ENCODE data around the gene RDH13.
"Not testable (repeated sequence)": the region's sequence is repeated elsewhere in the genome, so short reads cannot be mapped to it uniquely, and the experiment has no call there.

RDH13 gene, protein sequence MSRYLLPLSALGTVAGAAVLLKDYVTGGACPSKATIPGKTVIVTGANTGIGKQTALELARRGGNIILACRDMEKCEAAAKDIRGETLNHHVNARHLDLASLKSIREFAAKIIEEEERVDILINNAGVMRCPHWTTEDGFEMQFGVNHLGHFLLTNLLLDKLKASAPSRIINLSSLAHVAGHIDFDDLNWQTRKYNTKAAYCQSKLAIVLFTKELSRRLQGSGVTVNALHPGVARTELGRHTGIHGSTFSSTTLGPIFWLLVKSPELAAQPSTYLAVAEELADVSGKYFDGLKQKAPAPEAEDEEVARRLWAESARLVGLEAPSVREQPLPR

DNA sequence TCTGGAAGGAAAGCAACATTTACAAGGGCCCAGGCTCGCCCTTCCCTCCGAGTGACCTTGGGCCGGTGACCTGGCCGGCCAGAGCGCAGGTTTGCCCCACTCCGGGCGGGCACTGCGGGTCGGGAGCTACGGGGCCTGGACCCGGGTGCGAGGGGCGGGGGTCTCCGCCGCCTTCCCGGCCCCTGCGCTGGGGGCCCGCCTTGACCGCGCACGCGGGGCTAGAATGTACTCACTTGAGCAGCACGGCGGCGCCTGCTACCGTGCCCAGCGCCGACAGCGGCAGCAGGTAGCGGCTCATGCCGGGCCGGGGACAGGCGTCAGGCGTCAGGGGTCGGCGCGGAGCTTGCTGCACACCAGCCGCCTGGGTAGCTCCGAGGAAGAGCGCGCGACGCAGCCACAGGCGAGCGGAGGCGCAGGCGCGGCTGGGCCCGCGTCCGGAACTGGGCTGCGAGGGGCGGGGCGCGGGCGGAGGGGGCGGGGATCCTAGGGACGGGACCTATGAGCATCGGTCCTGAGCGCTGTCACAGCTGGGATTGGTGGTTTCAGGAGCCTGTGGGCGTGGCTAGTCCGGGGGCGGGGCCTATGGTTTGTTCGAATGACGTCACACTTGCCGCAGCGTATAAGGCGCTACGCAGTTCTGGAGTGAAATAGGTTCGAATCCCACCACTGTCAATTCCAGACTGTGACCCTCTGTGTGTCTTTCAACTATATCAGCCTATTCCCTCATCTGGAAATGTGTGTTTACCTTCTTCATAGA is at the start of gene RDH13:
TSS of gene RDH13 (minus strand) at position 414 of the 757 bp plus-strand sequence. CDS start at position 298, 116 bp downstream.
- peak; percentile 95 to 100 for DNase-seq (ENCODE audit: low read depth in 1 of 2, low spot score in 1 of 2)

DNA sequence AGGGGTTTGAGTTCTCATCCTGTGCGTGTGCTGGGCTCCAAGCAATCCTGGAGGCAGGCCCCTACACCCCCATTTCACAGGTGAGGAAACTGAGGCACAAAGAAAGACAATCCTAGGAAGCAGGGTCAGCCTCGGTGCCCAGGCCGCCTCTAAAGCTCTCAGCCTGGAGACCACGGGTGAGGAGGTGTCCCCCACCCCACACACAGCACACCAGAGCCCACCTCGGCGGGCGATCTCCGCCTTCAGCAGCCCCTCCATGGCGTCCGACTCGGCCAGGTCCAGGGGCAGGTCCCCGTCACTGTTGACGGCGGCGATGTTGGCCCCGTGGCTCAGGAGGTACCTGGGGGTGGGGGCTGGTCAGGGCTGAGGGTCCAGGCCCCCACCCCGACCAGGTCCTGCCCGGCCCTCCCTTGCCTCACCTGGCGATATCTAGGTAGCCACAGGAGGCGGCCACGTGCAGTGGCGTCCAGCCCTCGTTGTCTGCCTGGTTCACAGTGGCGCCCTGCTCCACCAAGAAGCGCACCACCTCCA is 49.4 kb upstream of the RDH13 start:
- no peak for DNase-seq (ENCODE audit: low read depth in 1 of 2, low spot score in 1 of 2)

DNA sequence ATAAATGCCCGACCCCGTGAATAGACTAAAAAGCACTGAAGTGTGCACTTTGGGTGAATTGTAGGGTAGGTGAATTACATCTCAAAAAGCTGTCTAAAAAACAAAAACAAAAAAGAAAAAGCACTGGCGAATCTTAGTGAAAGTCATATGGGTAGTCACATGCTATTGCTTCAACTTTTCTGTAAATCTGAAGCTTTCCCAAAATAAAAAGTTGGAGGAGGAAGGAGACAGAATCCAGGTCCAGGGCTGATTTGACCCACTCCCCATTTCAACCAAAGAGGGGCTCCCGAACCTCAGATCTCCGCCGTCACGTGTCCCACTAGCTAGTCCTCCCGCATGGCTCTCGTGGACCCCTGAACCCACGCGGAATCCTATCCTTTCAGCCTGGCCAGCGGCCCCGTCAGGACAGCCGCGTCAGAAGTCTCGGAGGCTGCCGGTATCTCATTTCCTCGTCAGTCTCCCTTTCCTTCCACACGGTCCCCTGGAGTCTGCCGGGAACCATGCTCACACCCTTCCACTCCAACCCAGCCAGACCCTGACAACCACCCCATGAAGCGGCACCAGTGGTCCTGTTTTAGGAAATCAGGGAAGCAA is 48.4 kb upstream of the RDH13 start:
- DNase-seq (ENCODE audit: low read depth in 1 of 2, low spot score in 1 of 2): no peak

DNA sequence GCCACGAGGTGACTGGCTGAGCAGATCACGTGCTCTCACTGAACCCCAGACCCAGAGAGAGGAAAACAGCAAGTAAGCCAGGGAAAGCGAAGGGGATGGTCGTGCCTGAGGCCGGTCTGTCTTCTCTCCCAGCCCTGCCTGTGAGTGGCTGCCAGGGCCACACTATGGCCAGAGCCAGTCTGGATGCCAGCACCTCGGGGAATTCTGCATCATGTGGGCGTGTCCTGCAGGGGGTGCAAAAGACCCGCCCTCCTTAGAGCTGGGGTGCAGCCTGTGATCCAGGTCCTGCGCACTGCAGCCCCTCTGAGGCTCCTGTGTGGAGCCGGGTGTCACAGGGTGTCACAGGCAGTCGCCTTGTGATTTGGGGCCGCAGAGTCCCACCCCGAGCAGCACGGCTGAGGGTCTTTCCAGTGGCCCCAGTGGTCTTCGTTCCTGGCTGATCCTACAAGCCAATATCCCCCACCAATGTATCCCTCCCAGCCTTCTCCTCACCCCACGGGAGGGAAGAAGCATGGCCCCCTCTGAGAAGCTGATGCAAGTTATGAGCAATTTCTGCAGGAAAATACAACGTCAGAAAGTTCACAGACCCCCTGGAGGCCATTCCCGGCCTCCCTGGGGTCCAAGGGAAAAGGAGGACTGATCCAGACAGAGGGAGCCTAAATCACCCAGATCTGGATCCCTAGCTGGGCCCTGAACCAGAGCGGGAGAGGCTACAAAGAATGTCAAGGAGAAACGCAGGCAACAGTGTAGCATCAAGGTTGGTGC is 46.8 kb upstream of the RDH13 start:
- DNase-seq (ENCODE audit: low read depth in 1 of 2, low spot score in 1 of 2): no peak

DNA sequence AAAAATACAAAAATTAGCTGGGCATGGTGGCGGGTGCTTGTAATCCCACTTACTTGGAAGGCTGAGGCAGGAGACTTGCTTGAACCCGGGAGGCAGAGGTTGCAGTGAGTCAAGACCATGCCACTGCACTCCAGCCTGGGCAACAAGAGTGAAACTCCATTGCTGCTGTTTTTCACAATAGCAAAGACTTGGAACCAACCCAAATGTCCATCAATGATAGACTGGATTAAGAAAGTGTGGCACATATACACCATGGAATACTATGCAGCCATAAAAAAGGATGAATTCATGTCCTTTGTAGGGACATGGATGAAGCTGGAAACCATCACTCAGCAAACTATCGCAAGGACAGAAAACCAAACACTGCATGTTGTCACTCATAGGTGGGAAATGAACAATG is 44.3 kb upstream of the RDH13 start:
- not testable (repeated sequence) for DNase-seq (ENCODE audit: low read depth in 1 of 2, low spot score in 1 of 2)

DNA sequence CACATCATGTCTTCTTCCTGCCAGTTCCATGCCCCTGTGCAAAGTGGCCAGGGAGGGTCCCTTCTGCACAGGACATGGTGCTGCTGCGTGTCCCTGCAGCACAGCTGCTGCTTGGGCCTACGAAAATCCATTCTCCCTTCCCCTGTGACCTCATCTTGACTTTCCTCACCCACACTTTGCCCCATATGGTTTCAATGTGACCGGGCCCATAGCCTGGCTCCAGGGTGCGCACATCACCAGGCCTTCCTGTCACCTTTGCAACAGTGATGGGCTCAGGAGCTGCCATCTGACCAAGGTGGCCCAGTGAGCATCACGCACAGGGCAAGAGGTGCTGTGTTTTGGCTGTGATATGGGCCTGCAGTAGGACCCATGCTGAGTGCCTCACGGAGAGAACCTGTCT is 43.6 kb upstream of the RDH13 start:
- no peak for DNase-seq (ENCODE audit: low read depth in 1 of 2, low spot score in 1 of 2)

DNA sequence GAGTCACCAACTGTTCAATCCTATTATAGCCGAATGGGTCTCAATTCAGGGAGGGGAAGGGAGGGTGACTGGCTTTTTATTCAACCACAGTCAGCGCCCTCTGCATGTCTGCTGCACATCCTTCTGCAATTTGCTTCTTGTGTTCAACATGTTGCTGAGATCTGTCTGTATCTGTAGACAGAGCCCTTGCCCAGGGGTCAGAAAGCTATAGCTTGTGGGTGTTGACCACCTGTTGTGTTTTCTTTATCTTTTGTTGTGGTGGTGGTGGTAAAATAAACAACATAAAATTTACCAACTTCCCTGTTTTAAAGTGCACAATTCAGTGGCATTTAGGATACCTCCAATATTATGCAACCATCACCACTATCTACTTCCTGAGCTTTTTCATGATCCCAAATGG is 42.3 kb upstream of the RDH13 start:
- no peak for DNase-seq (ENCODE audit: low read depth in 1 of 2, low spot score in 1 of 2)

DNA sequence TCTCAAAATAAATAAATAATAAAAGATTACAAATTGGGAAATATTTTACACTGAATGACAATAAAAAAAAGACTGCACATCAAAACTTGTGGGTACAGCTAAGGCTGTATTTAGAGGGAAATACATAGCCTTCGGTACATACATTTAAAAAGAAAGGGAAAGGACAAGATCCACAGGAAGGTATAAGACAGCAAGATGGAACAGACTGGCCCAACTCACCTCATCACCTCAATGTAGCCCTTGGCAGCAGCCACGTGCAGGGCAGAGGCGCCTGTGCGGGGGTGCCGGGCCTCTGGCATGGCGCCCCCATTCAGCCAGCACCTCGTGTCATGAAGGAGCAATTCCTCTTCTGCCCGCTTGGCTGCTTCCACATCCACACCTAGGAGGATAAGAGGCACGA is 40.2 kb upstream of the RDH13 start:
- DNase-seq (ENCODE audit: low read depth in 1 of 2, low spot score in 1 of 2): no peak

DNA sequence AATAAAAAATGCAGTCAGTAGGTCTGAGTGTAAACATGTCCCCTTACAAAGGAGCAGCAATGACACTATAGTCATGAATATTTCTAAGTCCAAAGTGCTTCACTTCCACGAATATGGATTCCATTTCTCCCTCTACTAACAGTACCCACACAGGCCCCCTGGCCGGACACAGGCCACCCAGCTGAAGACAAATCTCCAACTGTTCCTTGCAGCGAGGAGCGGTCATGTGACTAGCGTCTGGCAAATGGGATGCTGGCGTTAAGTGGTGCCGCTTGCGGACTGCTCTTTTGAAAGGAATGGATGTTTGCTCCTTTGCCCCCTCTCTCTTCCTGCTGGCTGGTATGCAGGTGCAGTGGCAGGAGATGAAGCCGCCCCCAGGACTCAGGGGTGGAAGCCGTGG is 38.3 kb upstream of the RDH13 start:
- DNase-seq (ENCODE audit: low read depth in 1 of 2, low spot score in 1 of 2): no peak

DNA sequence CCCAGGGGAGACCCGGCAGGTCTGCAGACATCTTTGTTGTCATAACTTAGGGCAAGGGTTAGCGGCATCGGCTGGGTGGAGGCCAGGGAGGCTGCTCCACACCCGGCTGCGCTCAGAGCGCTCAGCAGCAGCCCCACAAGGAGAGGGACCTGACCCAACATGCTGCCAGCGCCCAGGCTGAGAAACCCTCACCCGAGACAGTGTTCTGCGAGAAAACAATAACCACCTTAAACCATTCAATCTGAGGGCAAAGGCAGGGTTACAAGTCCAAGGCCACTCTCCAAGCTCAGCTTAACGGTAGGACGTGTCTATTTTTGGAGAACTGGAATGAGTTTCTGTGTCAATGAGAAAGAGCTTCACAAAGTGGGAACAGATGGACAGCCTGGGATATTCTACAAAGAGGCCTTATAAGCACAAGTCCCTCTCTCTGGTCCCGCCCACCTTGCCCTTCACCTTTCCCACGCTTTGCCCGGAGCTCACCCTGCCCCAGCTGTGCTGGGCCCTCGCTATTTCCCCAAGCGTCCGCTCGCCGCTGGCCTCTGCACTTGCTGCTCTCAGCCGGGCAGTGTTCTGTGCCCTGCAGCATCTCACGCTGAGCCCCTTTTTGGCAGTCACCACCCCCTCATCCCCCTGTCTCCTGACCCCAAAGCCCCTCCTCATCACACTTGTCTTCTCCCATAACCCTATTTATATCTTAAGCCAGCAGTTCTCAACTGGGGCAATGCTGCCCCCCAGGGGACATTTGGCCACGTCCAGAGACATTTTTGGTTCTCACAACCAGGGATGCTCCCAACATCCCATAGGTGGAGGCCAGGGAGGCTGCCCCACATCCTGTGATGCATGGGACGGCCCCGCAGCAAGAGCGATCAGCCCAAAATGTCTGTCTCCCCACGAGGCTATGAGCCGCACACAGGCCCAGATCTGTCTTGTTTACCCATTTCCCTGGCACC is 36.9 kb upstream of the RDH13 start:
- no peak for DNase-seq (ENCODE audit: low read depth in 1 of 2, low spot score in 1 of 2)

DNA sequence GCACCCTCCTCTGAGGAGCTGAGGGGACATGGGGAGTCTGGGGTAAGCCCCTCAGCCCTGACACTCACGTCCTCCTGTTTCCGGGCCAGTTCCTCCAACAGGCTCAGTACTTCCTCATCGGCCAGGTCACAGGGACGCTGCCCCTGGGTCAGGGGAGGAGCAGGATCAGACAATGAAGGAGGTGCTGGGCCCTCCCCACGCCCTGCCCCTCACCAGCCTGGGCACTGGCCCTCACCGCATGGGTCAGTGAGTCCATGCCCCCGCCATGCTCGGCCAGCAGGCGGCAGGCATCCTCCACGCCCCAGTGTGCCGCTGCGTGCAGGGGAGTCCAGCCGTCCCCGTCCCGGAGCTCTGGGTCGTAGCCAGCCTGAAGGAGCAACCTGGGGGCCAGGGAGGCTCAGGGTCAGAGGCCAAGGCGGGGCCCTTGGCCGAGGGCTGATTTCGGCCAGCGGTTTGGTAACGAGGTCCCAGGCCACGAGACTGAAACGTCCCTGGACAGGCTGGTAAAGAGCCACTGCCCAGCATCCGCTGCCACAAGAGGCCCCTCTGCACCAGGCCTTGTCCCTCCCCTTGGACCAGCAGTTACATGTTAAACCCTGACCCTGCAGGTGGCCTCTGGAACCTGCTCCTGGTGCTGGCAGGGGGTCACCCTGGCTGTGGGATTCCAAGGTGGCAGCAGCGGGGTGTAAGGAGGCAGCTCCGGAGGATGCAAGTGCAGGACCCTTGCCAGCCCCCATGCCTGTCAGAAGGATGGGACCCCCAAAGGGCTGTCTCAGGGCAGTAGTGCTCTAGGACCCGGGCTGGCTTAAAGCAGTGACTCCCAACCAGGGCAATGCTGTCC is 36.0 kb upstream of the RDH13 start:
- DNase-seq (ENCODE audit: low read depth in 1 of 2, low spot score in 1 of 2): no peak

DNA sequence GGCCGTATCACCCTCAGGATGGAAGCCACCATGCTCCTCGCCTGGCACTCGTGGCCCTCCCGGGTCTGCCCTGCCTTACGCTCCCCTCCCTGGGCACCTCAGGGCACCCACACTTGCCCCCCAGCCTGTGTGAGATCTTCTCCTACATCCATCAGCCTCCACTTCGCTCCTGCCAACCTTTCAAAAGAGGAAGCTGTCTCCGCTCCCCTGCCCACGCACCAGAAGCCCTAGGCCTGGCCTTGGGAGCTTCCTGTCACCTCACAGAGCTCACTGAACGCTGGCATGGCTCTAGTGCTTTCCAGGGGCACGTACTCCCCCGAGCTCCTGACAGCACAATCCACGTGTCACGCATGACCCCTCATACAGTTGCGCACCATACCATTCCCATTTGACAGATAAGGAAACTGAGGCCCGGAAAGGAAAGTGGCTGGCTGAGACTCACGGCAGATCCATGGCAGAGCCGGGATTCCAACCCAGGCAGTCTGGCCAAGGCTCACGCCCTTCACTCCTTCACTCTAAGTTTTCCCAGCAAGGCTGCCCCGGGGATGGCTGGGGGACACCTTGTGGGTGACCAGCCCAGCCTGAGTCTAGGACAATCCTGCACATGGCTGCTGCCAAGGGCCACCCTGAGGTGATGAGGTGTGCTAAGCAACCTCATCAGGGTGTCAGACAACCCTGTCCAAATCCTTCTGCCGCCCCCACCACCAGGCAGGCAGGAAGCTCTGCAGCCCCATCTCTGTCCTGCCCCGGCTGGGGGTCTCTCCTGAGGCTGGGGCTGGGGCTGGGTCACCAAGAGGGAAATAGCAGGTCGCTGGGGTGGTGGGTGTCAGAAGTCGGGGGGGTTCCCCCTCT is 35.1 kb upstream of the RDH13 start:
- DNase-seq (ENCODE audit: low read depth in 1 of 2, low spot score in 1 of 2): no peak

DNA sequence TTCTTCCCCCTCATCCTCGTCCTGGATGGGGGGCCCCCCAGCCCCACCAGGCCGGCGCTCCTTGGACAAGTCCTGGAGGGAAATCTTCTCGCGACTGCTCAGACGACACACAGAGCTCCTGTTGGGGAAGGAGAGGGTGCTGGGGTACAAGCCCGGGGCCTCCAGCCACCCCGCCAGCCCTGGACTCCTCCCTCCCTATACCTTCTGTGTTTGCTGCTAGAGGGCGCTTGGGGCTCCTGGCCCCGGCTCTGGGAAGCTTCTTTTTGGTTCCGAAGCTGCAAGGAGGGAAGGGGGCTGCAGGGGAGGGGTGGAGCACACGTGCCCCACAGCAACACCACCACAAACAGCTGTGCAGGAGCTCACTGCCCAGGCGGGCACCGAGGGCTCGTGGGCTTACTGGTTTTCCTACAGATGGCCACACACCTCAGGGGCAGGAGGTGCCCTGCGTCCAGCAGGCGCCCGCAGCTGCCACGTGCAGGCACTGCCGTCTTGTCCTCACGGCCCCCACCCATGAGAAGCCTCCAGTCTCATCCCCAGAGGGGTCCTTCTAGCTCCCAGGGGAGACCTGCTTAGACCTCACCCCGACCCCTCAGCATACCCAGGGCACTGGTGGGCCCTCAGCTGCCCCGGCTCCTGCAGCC is 33.2 kb upstream of the RDH13 start:
- DNase-seq (ENCODE audit: low read depth in 1 of 2, low spot score in 1 of 2): no peak

DNA sequence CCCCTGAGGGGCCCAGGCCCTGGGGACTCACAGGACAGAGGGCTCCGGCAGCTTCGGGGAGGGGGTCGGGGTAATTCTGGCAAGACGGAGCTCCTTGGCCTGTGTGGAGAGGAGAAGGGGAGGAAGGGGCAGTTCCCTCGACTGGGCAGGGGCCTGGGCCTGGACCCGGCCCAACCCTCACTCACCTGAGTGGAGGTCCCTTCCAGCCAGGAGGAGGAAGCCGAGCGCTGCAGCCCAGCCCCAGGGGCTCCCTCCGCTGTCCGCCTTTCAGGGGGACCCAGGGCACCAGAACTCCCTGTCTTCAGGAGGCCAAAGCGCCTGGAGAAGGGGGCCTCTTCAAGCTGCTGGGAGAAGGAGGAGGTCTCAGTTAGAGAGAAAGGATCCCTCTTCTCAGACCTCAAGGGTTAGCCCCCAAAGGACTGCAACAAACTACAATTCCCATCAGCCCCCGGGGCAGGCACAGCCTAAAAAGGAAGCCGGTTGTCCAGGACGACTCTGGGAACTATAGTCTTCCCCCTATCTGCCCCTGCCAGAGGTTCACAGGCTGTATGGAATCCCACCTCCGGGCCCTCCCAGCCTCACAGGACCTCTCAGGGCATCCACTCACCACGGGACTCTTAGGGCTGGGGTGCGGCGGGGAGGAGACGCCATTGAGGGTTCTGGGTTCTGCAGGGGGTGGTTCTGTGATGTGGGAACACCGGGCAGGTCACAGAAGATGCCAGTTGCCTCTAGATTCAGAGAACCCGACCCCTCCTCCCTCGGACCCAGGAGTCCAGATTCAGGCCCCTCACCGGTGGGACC is 32.5 kb upstream of the RDH13 start:
- no peak for DNase-seq (ENCODE audit: low read depth in 1 of 2, low spot score in 1 of 2)

DNA sequence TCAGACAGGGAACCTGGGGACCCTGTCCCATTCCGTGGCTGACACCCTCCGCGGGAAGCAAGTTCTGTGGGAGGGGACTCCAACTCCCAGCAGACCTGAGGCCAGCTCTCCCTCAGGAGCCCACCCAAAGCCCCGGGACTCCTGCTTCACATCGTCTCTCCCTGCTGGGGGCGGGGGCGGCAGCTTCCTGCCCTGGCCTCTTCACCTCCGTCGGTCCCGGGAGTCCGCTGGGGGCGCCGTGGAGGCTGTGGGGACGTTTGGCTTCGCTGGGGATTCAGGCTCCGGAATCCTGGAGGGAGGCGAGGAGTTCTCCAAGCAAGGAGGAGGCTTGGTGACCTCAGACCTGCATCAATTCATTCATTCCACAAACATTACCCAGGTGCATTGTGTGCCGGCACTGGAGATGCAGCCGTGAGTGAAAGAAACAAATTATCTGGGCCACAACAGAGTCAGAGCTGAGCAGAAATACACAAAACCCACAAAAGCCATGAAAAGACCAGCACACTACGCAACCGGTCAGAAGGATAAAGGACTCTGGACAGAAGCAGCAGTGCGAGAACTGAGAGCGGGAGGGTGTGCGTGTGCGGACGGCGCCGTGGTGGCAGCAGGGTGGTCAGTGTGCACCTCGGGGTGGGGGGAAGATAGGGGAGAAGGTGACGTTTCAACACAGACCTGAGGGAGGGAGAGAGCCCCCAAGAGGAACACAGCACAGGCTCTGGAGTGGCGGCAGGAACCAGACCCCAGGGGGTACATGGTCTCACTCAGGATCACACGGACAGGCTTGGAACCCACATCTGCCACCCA is 31.7 kb upstream of the RDH13 start:
- no peak for DNase-seq (ENCODE audit: low read depth in 1 of 2, low spot score in 1 of 2)
